Mesenchymal stem cell (in vitro differentiated cells and primary cell): Measurements from ENCODE around the gene ARL15.

Source experiments
- DNase-seq: peaks from one replicate; pipeline ENCODE4 v3.0.0-alpha.2; 2013
- H2AFZ ChIP-seq: one replicate; pipeline ENCODE4 v1.6.1; 2013; ENCODE audit warnings: low read depth, mild to moderate bottlenecking, control low read depth, inconsistent platforms, low read length, moderate library complexity
- H2AK5ac ChIP-seq: 2 replicates; pipeline ENCODE4 v1.6.1; 2013; ENCODE audit warnings: low read length, moderate library complexity, mild to moderate bottlenecking, inconsistent platforms; ENCODE audit not compliant: severe bottlenecking
- H2BK120ac ChIP-seq: one replicate; pipeline ENCODE4 v1.6.1; 2013; ENCODE audit warnings: low read depth, mild to moderate bottlenecking, inconsistent platforms, low read length, moderate library complexity
- H2BK12ac ChIP-seq, 2 experiments: one replicate each; pipeline ENCODE4 v1.6.1; 2013; ENCODE audit warnings: inconsistent platforms in 2 of 2, low read length in 2 of 2, mild to moderate bottlenecking in 2 of 2, moderate library complexity in 2 of 2, control low read depth in 1 of 2
- H2BK15ac ChIP-seq: one replicate; pipeline ENCODE4 v1.6.1; 2013; ENCODE audit warnings: mild to moderate bottlenecking, low read depth, inconsistent platforms; ENCODE audit not compliant: poor library complexity, severe bottlenecking
- H2BK5ac ChIP-seq: 2 replicates; pipeline ENCODE4 v1.6.1; 2013; ENCODE audit warnings: low read depth, mild to moderate bottlenecking, low read length, control low read depth, inconsistent platforms; ENCODE audit not compliant: poor library complexity, severe bottlenecking
- H3K14ac ChIP-seq, 2 experiments: one replicate each; pipeline ENCODE4 v1.6.1; 2013; ENCODE audit warnings: inconsistent platforms in 2 of 2, low read length in 2 of 2, control low read depth in 1 of 2, mild to moderate bottlenecking in 1 of 2, moderate library complexity in 1 of 2
- H3K18ac ChIP-seq, 2 experiments: one replicate each; pipeline ENCODE4 v1.6.1; 2013; ENCODE audit warnings: inconsistent platforms in 2 of 2, low read length in 2 of 2, control low read depth in 1 of 2, low read depth in 1 of 2, mild to moderate bottlenecking in 1 of 2
- H3K23ac ChIP-seq, 2 experiments: one replicate each; pipeline ENCODE4 v1.6.1; 2013; ENCODE audit warnings: inconsistent platforms in 2 of 2, low read length in 2 of 2, mild to moderate bottlenecking in 2 of 2, moderate library complexity in 2 of 2, control low read depth in 1 of 2
- H3K27ac ChIP-seq: 2 replicates; pipeline ENCODE4 v1.5.1; 2013; ENCODE audit warnings: mild to moderate bottlenecking, moderate library complexity, low read length, control low read depth, inconsistent platforms; ENCODE audit not compliant: poor library complexity, severe bottlenecking
- H3K27me3 ChIP-seq, 2 experiments: 2 replicates each; pipeline versions ENCODE4 v1.6.1 to v1.7.0; 2013; ENCODE audit warnings: low read length in 2 of 2, mild to moderate bottlenecking in 2 of 2, moderate library complexity in 2 of 2, control low read depth in 1 of 2, inconsistent platforms in 1 of 2; ENCODE audit not compliant: control insufficient read depth in 1 of 2, insufficient read depth in 1 of 2
- H3K36me3 ChIP-seq, 2 experiments: 2 replicates each; pipeline versions ENCODE4 v1.6.1 to v1.7.0; 2013; ENCODE audit warnings: low read length in 2 of 2, control low read depth in 1 of 2, inconsistent platforms in 1 of 2, low read depth in 1 of 2, mild to moderate bottlenecking in 1 of 2; ENCODE audit not compliant: insufficient read depth in 2 of 2, control insufficient read depth in 1 of 2
- H3K4ac ChIP-seq, 2 experiments: one replicate each; pipeline ENCODE4 v1.6.1; 2013; ENCODE audit warnings: inconsistent platforms in 2 of 2, low read length in 2 of 2, mild to moderate bottlenecking in 2 of 2, moderate library complexity in 2 of 2, control low read depth in 1 of 2, low read depth in 1 of 2
- H3K4me1 ChIP-seq: 2 replicates; pipeline ENCODE4 v1.6.1; 2013; ENCODE audit warnings: low read depth, low read length, control low read depth; ENCODE audit not compliant: control insufficient read depth, insufficient read depth
- H3K4me2 ChIP-seq: 2 replicates; pipeline ENCODE4 v1.6.1; 2013; ENCODE audit warnings: low read length, mild to moderate bottlenecking, inconsistent platforms; ENCODE audit not compliant: poor library complexity, severe bottlenecking
- H3K4me3 ChIP-seq, 2 experiments: 2 replicates each; pipeline versions ENCODE4 v1.5.1 to v1.7.0; 2013; ENCODE audit warnings: low read length in 2 of 2, mild to moderate bottlenecking in 2 of 2, control low read depth in 1 of 2, low read depth in 1 of 2; ENCODE audit not compliant: insufficient read depth in 1 of 2
- H3K79me1 ChIP-seq: replicated peaks from 2 replicates; pipeline ENCODE4 v1.6.1; 2013; ENCODE audit warnings: mild to moderate bottlenecking, control low read depth, low read length, inconsistent platforms; ENCODE audit not compliant: poor library complexity, severe bottlenecking
- H3K9ac ChIP-seq: 2 replicates; pipeline ENCODE4 v1.7.0; 2013; ENCODE audit warnings: mild to moderate bottlenecking, low read length, moderate library complexity
- H3K9me3 ChIP-seq: 2 replicates; pipeline ENCODE4 v1.7.0; 2013; ENCODE audit warnings: mild to moderate bottlenecking, low read length; ENCODE audit not compliant: control insufficient read depth
- H4K8ac ChIP-seq: one replicate; pipeline ENCODE4 v1.6.1; 2013; ENCODE audit warnings: inconsistent platforms, mild to moderate bottlenecking, low read length, moderate library complexity
- H4K91ac ChIP-seq: one replicate; pipeline ENCODE4 v1.6.1; 2013; ENCODE audit warnings: mild to moderate bottlenecking, low read length, inconsistent platforms
- WGBS: methylation state at CpG from one replicate; pipeline ENCODE4 v1.1.7; 2013; ENCODE audit warnings: mixed read lengths; 5-methylcytosine and 5-hydroxymethylcytosine counted together

ARL15 gene

GRCh38 chr5:54187694-54188093 is 122.7 kb downstream of the ARL15 start:
- no peak overlapping the region for H3K4me3 ChIP-seq
- H3K4ac ChIP-seq: no peak overlapping the region
- H2BK15ac ChIP-seq: no peak overlapping the region
- no peak overlapping the region for H2BK120ac ChIP-seq
- H2AFZ ChIP-seq: no peak overlapping the region
- no peak overlapping the region for H3K18ac ChIP-seq
- no peak overlapping the region for H3K9ac ChIP-seq
- H3K4me1 ChIP-seq: peaks cover 2% of the 10 kb centered on the region
- H2AK5ac ChIP-seq: no peak overlapping the region
- H3K4me2 ChIP-seq: no peak overlapping the region
- no peaks in the 10 kb centered on the region for H3K9me3 ChIP-seq
- H3K79me1 ChIP-seq: peaks cover 17% of the 10 kb centered on the region
- no peak overlapping the region for H2BK12ac ChIP-seq
- H3K14ac ChIP-seq: no peak overlapping the region
- no peak overlapping the region for H3K27ac ChIP-seq
- H4K8ac ChIP-seq: no peak overlapping the region
- H3K36me3 ChIP-seq: no peaks in the 10 kb centered on the region
- H4K91ac ChIP-seq: no peak overlapping the region
- no peak overlapping the region for H3K23ac ChIP-seq
- H3K27me3 ChIP-seq: no peaks in the 10 kb centered on the region
- H2BK5ac ChIP-seq: no peak overlapping the region
- no peak for DNase-seq

DNA sequence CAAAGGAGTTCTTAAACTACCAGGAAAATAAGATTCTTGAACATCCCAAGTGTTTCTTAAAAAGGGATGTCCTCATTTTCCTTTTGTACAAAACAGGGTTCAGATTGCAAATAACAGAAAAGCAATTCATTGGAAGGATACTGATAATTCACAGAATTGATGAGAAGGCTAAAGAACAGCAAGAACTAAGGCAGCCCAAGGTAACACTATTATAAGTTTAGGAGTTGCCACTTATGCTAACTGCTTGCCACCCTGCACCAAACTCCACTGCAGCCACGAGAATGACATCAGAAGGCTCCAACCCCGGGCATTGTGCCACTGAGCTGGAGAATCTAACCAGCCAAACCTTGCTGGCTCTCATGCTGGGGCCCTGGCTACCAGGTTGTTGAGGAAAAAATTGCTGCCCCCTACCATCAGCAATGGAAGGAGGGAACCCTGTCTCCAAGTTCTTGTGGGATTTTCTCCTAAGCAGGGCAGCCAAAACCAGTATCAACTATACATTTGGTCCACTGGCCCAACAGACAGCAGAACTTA is 123.4 kb downstream of the ARL15 start:
- Histone ChIP-seq H2BK12ac (no peak overlapping the region), H4K8ac (peak overlapping the region; percentile 49), H2AK5ac (no peak overlapping the region), H3K14ac (no peak overlapping the region), H3K9me3 (no peaks in the 10 kb centered on the region), H2BK120ac (no peak overlapping the region), H3K4me3 (no peak overlapping the region), H3K4me2 (no peak overlapping the region), H4K91ac (peak overlapping the region; percentile 50), H3K18ac (peak overlapping the region in 1 of 2 experiments; percentile 54), H3K27ac (no peak overlapping the region), H3K23ac (no peak overlapping the region), H3K4ac (no peak overlapping the region), H2BK15ac (no peak overlapping the region), H3K4me1 (peaks cover 2% of the 10 kb centered on the region), H3K79me1 (peaks cover 17% of the 10 kb centered on the region), H3K9ac (no peak overlapping the region), H2AFZ (no peak overlapping the region), H3K27me3 (no peaks in the 10 kb centered on the region), H3K36me3 (no peaks in the 10 kb centered on the region), H2BK5ac (no peak overlapping the region)
- DNase-seq: no peak
- 96% methylated on average over 2 of the region's 2 CpGs for WGBS

DNA sequence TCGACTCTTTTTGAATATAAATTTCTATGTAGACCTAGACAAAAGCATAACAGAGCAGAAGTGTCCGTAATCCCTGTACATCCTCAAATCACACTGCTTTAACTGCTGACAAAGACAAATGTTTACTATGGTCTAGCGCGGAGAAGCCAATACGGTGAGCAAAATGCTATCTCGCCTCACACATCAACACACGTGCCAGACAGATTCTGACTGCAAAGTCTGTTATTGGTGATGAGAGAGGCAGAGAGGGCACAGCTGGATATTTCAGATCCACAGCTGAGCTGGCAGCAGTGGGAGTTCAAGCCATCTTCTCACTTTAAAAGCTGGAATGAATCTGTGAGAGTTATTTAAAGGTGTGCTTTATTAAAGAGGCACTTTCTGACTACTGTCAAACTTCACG is 124.3 kb downstream of the ARL15 start:
- H3K4me1 ChIP-seq: peaks cover 2% of the 10 kb centered on the region
- H3K4ac ChIP-seq: no peak overlapping the region
- H3K23ac ChIP-seq: no peak overlapping the region
- no peak overlapping the region for H3K4me3 ChIP-seq
- H2BK5ac ChIP-seq: no peak overlapping the region
- H3K79me1 ChIP-seq: peaks cover 14% of the 10 kb centered on the region
- no peaks in the 10 kb centered on the region for H3K9me3 ChIP-seq
- no peaks in the 10 kb centered on the region for H3K27me3 ChIP-seq
- DNase-seq: no peak
- H2BK12ac ChIP-seq: no peak overlapping the region
- H3K18ac ChIP-seq: no peak overlapping the region
- no peak overlapping the region for H3K4me2 ChIP-seq
- no peak overlapping the region for H3K14ac ChIP-seq
- no peak overlapping the region for H2BK15ac ChIP-seq
- no peak overlapping the region for H4K8ac ChIP-seq
- no peak overlapping the region for H2BK120ac ChIP-seq
- no peaks in the 10 kb centered on the region for H3K36me3 ChIP-seq
- H4K91ac ChIP-seq: no peak overlapping the region
- 92% methylated on average over 8 of the region's 8 CpGs for WGBS
- H3K27ac ChIP-seq: no peak overlapping the region
- H2AFZ ChIP-seq: no peak overlapping the region
- H3K9ac ChIP-seq: no peak overlapping the region
- H2AK5ac ChIP-seq: no peak overlapping the region

DNA sequence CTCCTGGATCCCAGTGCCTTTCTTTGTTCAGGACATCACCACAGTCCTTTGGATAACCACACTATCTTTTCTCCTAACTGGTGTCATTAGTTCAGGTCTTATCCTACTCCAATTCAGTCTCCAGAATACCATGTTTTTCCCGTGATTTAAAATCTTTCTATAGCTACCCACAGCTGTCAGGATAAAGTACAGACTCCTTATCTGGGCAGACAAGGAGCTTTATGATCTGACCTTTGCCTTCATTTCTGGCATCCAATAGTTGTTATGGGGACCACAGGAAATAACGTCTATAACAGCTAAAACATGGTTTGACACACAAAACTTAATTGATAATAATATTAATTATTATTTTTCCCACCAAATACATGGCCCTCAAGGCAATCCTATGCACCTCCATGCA is 125.6 kb downstream of the ARL15 start:
- 74% methylated on average over 1 of the region's 2 CpGs for WGBS
- H3K27me3 ChIP-seq: no peaks in the 10 kb centered on the region
- H3K79me1 ChIP-seq: peaks cover 16% of the 10 kb centered on the region
- H2BK15ac ChIP-seq: no peak overlapping the region
- no peak overlapping the region for H2AFZ ChIP-seq
- H3K9me3 ChIP-seq: no peaks in the 10 kb centered on the region
- H3K18ac ChIP-seq: no peak overlapping the region
- H3K4me2 ChIP-seq: no peak overlapping the region
- H3K4ac ChIP-seq: no peak overlapping the region
- no peaks in the 10 kb centered on the region for H3K36me3 ChIP-seq
- H4K8ac ChIP-seq: no peak overlapping the region
- DNase-seq: no peak
- no peak overlapping the region for H2BK5ac ChIP-seq
- peaks cover 2% of the 10 kb centered on the region for H3K4me1 ChIP-seq
- no peak overlapping the region for H3K27ac ChIP-seq
- no peak overlapping the region for H3K4me3 ChIP-seq
- H2AK5ac ChIP-seq: no peak overlapping the region
- no peak overlapping the region for H4K91ac ChIP-seq
- no peak overlapping the region for H3K14ac ChIP-seq
- H2BK120ac ChIP-seq: no peak overlapping the region
- H2BK12ac ChIP-seq: no peak overlapping the region
- no peak overlapping the region for H3K23ac ChIP-seq
- H3K9ac ChIP-seq: no peak overlapping the region
